Measurements from ENCODE around the gene OR13G1.
"Not testable (repeated sequence)": the region's sequence is repeated elsewhere in the genome, so short reads cannot be mapped to it uniquely, and the experiment has no call there.

Gene OR13G1

GRCh38 chr1:247679639-247680038 is at the start of gene OR13G1:
TSS of gene OR13G1 (minus strand) at chr1:247679739. CDS start at chr1:247673041, 6,698 bp downstream.
- no peak for DNase-seq

GRCh38 chr1:247721222-247721621 is 41.7 kb upstream of the OR13G1 start:
- no peak for DNase-seq

GRCh38 chr1:247716546-247716945 is 37.0 kb upstream of the OR13G1 start, which contains the start of gene OR6F1:
TSS of gene OR6F1 (minus strand) at chr1:247716646. CDS start at chr1:247712755, 3,891 bp downstream.
- no peak for DNase-seq

GRCh38 chr1:247713753-247714152 is 34.2 kb upstream of the OR13G1 start:
- no peak for DNase-seq

- DNase-seq = not testable (repeated sequence)
Measured at GRCh38 chr1:247710681-247711080, 31.1 kb upstream of the OR13G1 start.

- no peak for DNase-seq
Measured at GRCh38 chr1:247701338-247701737, 21.8 kb upstream of the OR13G1 start.

- DNase-seq = no peak
Measured at GRCh38 chr1:247681288-247681897, 1.9 kb upstream of the OR13G1 start.

GRCh38 chr1:247680171-247680570 is 632 bp upstream of the OR13G1 start:
- DNase-seq = no peak

- no peak for DNase-seq
Measured at GRCh38 chr1:247669225-247669624, 10.3 kb downstream of the OR13G1 start.

GRCh38 chr1:247656221-247656875 is 23.2 kb downstream of the OR13G1 start:
- DNase-seq = no peak

- no peak for DNase-seq
Measured at GRCh38 chr1:247653040-247653439, 26.5 kb downstream of the OR13G1 start.

GRCh38 chr1:247647864-247648263 is 31.7 kb downstream of the OR13G1 start:
- DNase-seq = no peak

- no peak for DNase-seq
Measured at GRCh38 chr1:247646867-247647266, 32.7 kb downstream of the OR13G1 start.

- no peak for DNase-seq
Measured at GRCh38 chr1:247642742-247643141, 36.8 kb downstream of the OR13G1 start.

GRCh38 chr1:247639381-247639981 is 40.1 kb downstream of the OR13G1 start:
- peak; percentile 68 for DNase-seq

GRCh38 chr1:247638781-247639180 is 40.8 kb downstream of the OR13G1 start:
- no peak for DNase-seq

- DNase-seq = no peak
Measured at GRCh38 chr1:247638011-247638410, 41.5 kb downstream of the OR13G1 start.

GRCh38 chr1:247627951-247628350 is 51.6 kb downstream of the OR13G1 start:
- DNase-seq = no peak
